Fibroblast of skin of left quadriceps (primary cell): ENCODE data around the gene TPRN.

Source experiments
- DNase-seq, 2 experiments: peaks; one replicate each; pipeline ENCODE4 v3.0.0-alpha.2; 2013; ENCODE audit warnings: low read depth in 2 of 2

TPRN gene

DNA sequence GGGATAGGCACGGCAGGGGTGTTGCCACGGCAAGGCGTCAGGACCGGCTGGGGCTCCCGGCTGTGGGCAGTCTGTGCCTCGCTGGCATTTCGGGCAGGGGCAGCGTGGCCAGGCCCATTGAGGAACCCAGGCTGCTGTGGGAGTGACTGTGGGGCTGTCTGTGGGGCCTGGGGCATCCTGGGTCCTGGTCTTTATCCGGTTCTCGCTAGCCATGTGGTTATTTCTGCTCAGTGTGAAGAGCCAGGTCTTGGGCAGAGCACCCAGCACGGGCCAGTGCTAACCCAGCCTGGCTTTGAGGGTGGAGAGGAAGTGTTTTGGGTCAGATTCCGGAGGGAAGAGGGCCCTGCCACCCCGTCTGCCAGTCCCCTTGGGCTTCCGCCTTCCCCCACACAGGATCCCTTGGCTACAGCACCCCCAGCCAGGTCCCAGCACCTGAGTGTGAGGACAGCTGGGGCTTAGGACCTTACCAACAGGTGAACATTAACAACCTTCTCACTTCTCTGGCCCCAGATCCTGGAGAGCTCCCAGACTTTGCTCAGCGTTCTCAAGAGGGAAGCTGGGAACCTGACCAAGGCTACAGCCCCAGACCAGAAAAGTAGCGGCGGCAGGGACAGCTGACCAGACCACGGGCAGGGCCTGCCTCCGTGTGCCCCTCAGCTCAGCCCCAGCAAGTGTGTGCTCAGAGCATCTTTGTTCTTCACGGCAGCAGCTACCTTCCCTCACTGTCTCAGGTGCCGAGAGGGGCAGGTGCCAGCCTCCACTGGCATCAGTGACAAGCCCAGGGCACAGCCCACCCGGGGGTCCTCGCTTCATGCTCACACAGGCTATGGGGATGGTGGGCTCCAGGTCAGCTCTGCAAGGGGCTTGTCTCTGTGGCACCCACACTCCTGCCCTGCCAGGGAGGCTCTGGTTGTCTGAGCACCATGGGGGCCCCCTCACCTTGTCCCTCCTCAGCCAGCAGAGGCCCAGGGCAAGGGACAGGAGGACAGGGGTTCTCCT is 10.9 kb downstream of the TPRN start:
- no peak for DNase-seq

DNA sequence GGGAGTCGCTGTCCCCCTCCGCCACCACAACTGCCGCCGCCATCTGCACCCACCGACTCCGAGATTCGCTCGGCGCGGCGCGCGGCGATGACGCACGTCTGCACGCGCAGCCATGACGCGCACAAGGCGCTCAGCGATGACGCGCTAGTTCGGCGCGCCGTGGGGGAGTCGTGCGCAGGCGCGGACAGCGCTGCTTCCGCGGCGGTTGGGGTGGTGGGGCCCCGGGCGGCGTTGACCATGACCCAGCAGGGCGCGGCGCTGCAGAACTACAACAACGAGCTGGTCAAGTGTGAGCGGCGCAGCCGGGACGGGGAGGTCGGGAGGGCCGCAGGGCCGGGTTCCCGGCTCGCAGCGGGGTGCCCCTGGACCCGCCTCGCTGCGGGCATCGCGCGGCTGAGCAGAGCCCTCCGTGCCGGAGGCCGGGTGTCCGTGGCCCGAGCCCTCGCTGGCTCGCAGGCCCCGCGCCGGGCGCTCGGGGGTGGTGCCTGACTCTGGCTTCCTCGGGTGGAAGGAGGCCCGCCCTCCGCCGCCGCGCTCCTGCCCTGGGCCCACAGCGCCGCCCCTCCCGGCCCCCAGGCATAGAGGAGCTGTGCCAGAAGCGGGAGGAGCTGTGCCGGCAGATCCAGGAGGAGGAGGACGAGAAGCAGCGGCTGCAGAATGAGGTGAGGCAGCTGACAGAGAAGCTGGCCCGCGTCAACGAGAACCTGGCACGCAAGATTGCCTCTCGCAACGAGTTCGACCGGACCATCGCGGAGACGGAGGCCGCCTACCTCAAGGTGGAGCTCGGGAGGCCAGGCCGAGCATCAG is 11.8 kb downstream of the TPRN start, which contains the start of the genes ANAPC2 and SSNA1:
Gene ANAPC2 (minus strand): TSS at position 71 of the 807 bp plus-strand sequence. CDS start 28 bp downstream, at position 43.
Gene SSNA1 (plus strand): TSS at position 187 of the 807 bp plus-strand sequence. CDS start 51 bp downstream, at position 238.
- peak; percentile 80 for DNase-seq

DNA sequence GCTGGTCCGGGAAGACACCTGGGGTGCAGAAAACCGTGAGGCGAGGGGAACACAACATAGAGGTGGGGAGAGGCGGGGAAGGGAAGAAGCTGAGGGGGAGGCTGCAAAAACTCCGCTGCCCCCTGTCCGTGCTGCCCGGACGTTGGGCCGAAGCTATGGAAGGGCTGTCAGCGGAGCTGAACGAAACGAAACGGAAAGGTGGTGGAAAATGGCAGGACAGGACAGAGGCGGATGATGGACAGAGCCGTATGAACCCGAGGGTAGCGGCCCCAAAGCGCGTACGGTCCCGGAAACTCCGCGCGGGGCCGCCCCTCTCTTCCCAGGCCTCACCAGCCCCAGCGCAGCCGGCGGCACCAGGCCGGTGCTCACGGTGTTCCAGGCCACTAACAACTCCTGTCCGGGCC is 12.5 kb downstream of the TPRN start:
- no peak for DNase-seq

DNA sequence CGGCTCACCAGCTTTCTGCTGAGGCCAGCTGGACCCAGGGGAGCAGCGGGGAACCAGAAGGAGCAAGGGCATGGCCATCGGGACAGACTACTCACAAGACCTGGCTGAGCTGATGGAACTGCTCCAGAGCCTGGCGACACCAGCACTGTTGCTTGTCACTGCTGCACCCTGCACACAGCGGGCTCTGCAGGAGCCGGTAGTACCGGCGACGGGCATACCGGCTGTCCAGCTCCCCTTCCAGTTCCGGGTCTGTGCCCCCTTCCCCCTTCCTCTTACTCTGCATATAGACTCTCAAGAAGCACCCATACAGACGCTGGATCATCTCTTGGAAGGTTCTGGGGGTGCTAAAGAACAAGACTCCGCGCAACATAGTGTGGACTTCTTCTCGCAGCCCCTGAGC is 13.2 kb downstream of the TPRN start:
- DNase-seq = no peak

DNA sequence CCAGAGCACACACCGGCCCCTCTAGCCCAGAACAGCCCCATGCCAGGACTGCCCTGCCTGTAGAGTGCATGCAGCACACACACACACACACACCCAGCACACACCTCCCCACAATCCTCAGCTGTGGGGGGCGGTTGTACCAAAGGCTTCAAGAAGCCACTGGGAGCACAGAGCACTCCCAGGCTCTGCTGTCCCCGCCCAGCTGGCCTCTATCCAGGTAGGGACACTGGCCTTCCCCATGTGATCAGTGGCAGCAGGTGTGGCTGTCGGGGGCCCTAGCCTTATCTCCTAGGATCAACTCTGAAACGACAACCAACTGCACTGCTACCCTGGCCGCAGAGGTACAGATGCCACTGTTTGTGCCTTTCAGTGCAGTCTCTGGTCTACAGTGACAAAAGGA is 14.2 kb downstream of the TPRN start:
- DNase-seq = no peak

DNA sequence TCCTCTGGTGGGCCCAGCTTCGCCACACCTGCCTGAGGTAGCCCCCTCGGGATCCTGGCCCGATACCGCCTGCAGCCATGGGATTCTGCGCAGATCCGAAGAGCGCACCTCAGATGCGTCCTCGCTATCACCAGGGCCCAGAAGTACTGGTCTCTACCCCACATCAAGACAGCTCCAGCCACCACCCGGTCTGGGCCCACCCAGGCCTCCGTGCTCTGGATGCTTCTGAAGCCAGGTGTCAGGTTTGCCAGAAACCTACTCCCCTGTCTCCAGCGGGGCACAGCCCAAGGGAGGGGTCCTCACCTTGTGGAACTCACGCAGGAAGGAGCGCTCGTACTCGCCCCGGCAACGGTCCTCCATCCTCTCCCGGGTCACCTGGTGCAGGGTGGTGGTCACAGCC is 14.6 kb downstream of the TPRN start:
- no peak for DNase-seq

DNA sequence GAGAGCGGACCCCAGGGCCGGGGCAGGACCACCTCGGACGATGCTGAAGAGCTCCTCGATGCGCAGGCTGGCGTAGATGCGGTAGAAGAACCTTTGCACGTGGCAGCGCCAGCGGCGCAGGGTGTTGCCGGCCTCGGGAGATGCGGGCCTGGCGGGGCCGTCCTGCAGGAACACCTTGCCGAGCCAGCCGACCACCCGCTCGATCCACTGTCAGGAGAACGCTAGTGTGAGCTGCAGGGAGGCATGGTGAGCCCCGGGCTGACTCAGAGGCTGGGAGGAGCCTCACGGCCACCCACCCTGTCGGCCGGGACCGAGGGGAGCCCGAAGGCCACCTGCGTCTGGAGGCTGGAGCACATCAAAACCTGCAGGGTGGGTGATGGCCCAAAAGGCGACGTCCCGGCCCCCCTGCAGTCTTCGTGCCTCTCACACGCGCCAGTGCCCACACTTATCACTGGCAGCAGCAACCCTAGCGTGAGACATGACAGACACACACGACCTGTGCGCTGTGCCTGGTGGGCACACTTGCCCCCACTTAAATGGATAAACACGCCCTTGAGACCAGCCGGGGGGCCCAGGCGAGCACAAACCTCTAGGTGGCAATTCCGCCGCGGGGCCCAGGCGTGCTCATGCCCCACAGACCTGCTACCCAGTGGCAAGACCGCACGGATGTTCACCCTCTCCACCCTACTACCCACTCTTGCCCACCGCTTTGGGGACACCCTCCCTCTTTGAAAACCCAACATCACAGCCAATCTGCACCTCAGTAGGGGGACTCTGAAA is 15.5 kb downstream of the TPRN start:
- no peak for DNase-seq

DNA sequence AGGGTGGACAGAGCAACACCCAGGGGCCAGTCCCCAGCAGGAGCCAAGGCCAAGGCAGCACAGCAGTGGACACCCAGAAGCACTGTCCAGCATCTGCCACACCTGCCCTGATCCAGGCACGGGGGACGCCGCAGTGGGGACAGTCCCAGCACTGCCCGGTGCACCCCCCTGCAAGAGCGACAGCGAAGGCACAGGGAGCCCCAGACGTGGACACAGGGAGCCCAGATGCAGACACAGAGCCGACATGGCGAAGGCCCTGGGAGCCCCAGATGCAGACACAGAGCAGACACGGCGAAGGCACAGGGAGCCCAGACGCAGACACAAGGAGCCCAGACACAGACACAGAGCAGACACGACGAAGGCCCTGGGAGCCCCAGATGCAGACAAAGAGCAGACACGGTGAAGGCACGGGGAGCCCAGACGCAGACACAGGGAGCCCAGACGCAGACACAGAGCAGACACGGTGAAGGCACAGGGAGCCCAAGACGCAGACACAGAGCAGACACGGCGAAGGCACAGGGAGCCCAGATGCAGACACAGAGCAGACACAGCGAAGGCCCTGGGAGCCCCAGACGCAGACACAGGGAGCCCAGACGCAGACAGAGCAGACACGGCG is 16.5 kb downstream of the TPRN start:
- no peak for DNase-seq

DNA sequence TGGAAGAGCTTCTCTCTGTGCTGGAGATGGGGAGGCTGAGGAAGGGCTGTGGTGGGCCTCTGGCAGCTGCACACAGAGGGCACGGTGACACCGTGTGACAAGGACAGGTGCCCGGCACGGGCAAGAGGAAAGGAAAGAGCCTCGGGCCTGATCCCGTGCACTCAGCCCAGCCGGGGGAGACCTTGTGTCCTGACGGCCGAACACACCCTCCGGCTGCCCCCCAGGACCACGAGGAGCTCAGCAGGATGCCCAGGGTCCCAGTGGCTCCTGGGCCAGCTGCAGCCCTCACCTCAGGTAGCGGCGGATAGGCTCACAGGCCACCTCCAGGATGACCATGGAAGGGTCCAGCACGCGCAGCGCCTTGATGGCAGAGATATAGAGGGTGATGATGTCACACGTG is 17.7 kb downstream of the TPRN start:
- DNase-seq = no peak

DNA sequence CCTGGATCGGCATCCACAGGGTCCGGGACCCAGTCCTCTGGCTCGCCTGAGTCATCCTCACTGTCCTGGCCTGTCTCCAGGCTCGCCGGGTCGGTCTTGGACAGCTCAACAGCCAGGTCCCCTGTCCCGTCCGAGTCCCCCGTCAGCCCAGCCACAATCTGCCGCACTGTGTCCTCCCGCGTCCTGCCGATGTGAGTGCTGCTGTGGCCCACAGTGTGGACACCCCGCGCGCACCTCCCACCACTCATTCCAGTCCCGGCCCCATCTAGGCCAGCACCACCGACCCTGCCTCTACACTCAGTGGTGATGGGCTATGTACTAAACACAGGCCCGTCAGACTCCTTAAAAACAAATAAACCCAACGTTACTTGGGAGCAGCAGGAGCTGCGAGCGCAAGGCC is 18.9 kb downstream of the TPRN start:
- no peak for DNase-seq

DNA sequence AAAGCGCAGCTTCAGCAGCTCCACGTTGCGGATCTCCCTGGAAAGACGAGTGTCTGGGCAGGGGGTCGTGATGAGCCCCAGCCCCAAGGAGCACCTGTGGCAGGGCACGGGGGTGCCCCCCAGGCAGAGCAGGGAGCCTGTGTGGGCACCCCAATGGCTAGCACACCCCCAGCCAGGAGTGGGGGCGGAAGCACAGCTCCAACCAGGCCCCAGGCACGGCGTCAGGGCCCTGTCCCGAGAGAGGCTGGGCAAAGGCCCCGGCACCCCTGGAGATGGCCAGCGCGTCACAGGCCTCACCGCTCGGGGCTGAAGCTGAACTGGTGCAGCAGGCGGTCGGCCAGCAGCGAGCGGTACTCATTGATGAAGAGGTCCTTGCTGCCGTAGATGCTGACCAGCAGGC is 20.1 kb downstream of the TPRN start:
- DNase-seq = no peak

DNA sequence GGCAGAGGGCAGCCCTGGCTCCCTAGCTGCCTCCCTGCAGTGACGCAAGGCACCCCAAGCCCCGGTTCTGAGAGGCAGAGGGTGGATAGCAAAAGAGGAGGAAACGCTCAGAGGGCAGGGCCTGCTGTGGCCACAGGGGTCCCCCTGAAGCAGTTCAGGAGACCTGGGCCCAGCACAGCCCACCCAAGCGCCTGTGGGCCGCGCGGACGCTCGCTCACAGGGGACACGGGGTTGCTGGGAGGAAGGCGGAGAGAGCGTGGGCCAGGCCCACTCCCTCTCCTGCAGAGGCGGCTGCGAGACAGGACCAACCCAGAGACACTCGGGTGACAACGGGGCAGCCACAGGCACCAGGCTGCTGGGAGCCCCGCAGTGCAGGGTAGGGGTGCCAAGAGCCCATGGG is 20.8 kb downstream of the TPRN start:
- DNase-seq = no peak

DNA sequence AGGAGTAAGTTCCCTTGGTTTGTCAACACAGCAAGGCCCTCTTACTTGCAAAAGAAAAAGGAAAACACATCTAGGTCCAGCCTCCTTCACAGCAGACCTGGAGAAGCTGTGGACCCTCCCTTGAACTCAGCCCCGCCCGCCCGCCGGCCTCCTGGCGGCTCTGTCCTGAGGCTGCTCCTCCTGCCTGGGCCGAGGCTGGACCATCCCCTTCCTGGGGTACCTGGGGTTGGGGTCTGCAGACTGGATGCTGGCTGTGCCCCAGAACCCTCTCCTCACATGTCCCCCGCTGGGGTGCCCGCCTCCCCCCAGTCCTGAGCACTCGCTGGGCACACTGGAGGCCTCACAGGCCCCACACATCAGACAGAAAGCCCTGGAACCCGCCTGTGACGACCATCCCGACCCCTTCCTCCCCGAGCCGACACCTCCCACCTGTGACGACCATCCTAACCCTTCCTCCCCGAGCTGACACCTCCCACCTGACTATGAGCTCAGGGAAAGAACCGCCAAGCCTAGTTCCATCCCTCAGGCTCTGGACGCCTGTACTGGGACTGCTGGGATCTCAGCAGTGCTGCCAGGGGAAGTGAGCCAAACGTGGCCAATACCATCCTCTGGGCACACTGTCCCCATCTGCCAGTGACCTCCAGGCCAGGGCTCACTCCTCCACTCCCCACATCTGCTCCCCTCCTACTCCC is 21.5 kb downstream of the TPRN start:
- DNase-seq = no peak

DNA sequence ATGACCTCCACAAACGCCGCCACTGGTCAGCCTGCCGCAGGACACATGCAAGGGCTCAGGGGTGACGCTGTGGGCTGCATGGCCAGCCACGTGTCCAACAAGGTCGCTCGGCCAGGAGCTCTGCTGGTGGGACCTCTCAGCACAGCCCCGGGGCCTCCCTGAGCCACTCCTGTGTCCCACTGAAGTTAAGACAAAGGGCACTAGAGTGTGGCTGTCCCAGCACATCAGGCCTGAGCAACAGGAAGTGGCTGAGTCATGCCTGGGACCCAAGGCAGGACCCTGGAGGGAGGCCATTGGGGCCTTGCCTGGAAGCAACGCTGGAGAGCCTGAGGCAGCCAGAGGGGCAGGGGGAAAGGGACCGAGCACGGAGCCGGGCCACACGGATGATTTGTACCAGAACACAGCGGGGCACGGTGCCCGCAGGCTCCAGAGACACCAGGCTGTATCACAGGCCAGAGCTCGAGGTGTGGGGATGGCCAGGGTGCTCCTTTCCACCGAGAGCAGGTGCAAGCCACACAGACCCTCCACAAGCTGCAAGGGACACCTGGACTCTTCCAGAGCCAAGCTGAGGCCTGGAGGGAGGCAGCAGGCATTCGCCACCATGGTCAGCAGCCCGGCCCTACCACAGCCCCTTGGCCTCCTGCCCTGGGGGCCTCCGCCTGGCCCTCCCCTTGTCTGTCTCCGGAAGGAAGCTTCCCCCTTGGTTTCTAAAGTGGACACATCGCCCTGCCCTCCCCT is 22.2 kb downstream of the TPRN start:
- DNase-seq = no peak

DNA sequence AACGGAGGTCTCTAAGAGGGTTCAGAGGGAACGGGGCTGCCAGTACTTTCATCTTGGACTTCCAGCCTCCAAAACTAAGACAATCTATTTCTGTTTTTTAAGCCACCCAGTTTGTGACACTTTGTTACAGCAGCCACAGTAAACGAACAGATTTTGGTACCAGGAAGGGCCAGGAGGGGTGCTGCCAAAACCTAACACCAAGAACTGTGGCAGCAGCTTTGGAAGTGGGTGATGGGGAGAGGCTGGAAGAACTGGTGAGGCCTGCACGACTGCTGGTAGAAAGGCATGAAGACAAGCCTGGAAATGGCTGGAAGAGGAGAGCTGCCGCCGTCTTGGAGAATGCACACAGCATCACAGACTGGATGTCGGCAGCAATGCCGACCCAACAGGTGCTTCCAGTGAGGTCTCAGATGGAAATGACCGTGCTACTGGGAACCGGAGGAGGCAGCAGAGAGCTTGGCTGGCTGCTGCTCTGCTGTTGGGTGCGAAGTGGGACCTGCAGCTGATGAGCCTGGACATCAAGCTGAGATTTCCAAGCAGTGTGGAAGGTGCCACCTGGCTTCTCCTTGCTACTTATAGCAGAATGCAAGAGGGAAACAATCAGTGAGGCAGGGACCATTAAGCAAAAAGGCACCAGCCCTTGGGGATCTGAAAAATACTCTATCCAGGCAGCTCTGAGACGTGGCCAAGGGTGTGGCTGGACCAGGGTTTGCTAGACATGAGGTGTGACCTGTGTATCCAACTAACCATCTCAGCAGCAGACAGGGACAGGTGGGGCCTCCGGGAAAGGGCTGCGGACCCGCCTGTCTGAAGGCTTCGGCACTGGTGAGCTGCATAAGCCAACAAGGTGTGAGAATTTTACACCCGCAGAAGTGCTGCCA is 24.0 kb downstream of the TPRN start:
- DNase-seq = no peak

DNA sequence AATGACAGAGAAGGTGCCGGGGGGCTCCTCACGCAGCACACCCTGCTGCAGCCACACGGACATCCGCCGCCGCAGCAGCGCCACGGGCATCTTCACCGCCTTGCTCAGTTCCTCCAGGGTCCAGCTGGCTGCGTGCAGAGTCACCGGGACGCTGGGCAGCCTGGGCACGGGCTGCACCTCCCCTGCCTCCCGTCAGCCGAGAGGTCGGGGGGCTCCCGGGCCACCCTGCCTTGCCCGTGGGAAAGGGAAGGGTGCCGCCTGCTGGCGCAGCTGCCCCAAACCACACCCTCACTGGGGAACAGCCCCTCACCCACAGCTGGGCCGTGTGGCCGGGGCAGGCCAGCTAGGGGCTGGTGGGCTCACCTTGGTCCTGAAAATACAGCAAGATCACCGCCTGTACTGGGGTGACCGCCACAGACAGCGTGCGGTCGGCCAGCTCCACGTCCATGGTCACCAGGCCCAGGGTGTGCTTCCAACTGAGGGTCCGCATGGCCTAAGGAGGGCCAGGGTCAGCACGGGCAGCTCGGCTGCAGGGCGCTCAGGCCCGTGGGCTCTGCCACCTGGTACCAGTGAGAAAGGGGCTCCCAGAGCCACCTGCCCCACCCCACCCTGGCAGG is 25.1 kb downstream of the TPRN start:
- DNase-seq = no peak

DNA sequence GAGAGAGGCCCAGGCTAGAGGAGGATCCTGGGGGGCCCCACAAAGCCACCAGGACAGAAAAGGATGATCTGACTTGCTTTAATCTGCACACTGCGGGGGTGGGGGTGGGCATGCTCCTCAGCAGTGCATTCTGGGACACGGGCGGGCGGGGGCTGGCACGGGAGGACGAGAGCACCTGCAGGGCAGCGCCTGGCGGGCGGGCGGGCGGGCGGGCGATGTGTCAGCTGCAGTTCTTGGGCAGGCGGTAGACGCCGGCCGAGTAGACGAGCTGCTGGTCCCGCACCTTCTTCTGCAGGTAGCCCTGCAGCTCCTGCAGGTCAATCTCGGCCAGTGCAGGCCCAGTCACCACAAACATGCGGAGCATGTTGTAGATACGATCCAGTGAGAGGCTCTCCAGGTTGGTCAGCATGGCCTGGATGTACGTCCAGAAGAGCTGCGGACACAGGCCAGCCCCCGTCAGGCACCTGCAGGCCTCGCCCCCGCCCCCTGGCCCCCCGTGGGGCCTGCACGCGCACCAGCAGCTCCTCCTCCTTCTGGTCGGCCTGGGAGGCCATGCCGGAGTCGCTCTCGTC is 25.7 kb downstream of the TPRN start:
- no peak for DNase-seq
